Measurements from ENCODE around the gene SH3YL1.

- TF ChIP-seq EZH2 (IDR thresholded peaks at IDR 0.05; ENCODE audit: borderline replicate concordance, low read depth, low read length, severe bottlenecking), result no peak
- TF ChIP-seq, protein P1, sequence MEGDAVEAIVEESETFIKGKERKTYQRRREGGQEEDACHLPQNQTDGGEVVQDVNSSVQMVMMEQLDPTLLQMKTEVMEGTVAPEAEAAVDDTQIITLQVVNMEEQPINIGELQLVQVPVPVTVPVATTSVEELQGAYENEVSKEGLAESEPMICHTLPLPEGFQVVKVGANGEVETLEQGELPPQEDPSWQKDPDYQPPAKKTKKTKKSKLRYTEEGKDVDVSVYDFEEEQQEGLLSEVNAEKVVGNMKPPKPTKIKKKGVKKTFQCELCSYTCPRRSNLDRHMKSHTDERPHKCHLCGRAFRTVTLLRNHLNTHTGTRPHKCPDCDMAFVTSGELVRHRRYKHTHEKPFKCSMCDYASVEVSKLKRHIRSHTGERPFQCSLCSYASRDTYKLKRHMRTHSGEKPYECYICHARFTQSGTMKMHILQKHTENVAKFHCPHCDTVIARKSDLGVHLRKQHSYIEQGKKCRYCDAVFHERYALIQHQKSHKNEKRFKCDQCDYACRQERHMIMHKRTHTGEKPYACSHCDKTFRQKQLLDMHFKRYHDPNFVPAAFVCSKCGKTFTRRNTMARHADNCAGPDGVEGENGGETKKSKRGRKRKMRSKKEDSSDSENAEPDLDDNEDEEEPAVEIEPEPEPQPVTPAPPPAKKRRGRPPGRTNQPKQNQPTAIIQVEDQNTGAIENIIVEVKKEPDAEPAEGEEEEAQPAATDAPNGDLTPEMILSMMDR (IDR thresholded peaks at IDR 0.05; ENCODE audit: borderline replicate concordance, extremely low read depth, low read length, poor library complexity, severe bottlenecking), result no peak
Measured at GRCh38 chr2:175161-175786, 88.6 kb downstream of the SH3YL1 start.
